H1 (cell line): ENCODE results near the gene NFIA. TPM values are rescaled to one million over a fixed set of nuclear protein-coding genes. Genes with fewer than 3 reads are reported as not detected.

Experiments used
- CTCF ChIA-PET: fragments of 300-600 bp; sonication (Branson Sonifier 250); formaldehyde crosslinking; loops from one replicate; lab custom pipeline; 2021; ENCODE audit not compliant: partially characterized antibody; lab: Charles Lee
- POLR2A ChIA-PET: fragments of 300-600 bp; sonication (Branson Sonifier 250); formaldehyde crosslinking; loops from one replicate; lab custom pipeline; 2021; ENCODE audit warnings: inconsistent platforms; ENCODE audit not compliant: partially characterized antibody; lab: Charles Lee
- DNase-seq, 2 experiments: peaks; one replicate each; pipeline versions ENCODE4 v3.0.0 to v3.0.0-alpha.2; 2010 to 2022; ENCODE audit warnings: low spot score in 2 of 2, low read depth in 1 of 2, mixed read lengths in 1 of 2
- FAIRE-seq: peaks from 2 replicates; lab custom pipeline; 2011; peaks lifted over from hg19 to GRCh38; lab: Jason Lieb, UNC
- H2AFZ ChIP-seq: 2 replicates; pipeline ENCODE4 v1.8.1; 2012; ENCODE audit warnings: low read length, inconsistent platforms
- H2AK5ac ChIP-seq: 2 replicates; pipeline ENCODE4 v1.6.1; 2013; ENCODE audit warnings: low read depth, low read length
- H2BK120ac ChIP-seq: replicated peaks from 2 replicates; pipeline ENCODE3; 2013; ENCODE audit warnings: low read depth, low read length, inconsistent platforms
- H2BK12ac ChIP-seq: 2 replicates; pipeline ENCODE4 v1.6.1; 2013; ENCODE audit warnings: low read depth, low read length
- H2BK15ac ChIP-seq: 2 replicates; pipeline ENCODE4 v1.6.1; 2013; ENCODE audit warnings: low read length
- H2BK20ac ChIP-seq: 2 replicates; pipeline ENCODE4 v1.6.1; 2013; ENCODE audit warnings: low read length
- H2BK5ac ChIP-seq: 2 replicates; pipeline ENCODE4 v1.6.1; 2013; ENCODE audit warnings: low read depth, low read length
- H3K14ac ChIP-seq: 2 replicates; pipeline ENCODE4 v1.6.1; 2013; ENCODE audit warnings: inconsistent platforms; ENCODE audit not compliant: insufficient read length
- H3K18ac ChIP-seq: 2 replicates; pipeline ENCODE4 v1.6.1; 2013; ENCODE audit warnings: low read length; ENCODE audit errors: extremely low read depth
- H3K23ac ChIP-seq: 2 replicates; pipeline ENCODE4 v1.6.1; 2013; ENCODE audit warnings: inconsistent platforms; ENCODE audit not compliant: insufficient read length
- H3K23me2 ChIP-seq: 2 replicates; pipeline ENCODE4 v1.6.1; 2013; ENCODE audit warnings: low read depth, low read length
- H3K27ac ChIP-seq: 2 replicates; pipeline ENCODE4 v1.6.1; 2011; ENCODE audit warnings: low read depth, low read length, inconsistent platforms
- H3K27me3 ChIP-seq, 4 experiments: replicated peaks in 1 of 4; 1 replicate in 1 of 4; 2 replicates in 3 of 4; pipeline versions ENCODE4 v1.6.1 to v1.8.1; 2011 to 2013; ENCODE audit warnings: low read length in 3 of 4, mild to moderate bottlenecking in 3 of 4, inconsistent platforms in 2 of 4, mixed read lengths in 2 of 4, moderate library complexity in 1 of 4; ENCODE audit not compliant: control insufficient read depth in 3 of 4, insufficient read depth in 3 of 4; ENCODE audit errors: extremely low read depth in 1 of 4
- H3K36me3 ChIP-seq, 4 experiments: 2 replicates each; pipeline versions ENCODE4 v1.6.1 to v1.8.1; 2011 to 2013; ENCODE audit warnings: mild to moderate bottlenecking in 4 of 4, low read length in 3 of 4, moderate library complexity in 2 of 4, control low read depth in 1 of 4, inconsistent platforms in 1 of 4; ENCODE audit not compliant: insufficient read depth in 4 of 4, control insufficient read depth in 2 of 4
- H3K4ac ChIP-seq: replicated peaks from 2 replicates; pipeline ENCODE3; 2013; ENCODE audit warnings: low read length, low read depth, mixed read lengths, inconsistent platforms; ENCODE audit not compliant: insufficient read length
- H3K4me1 ChIP-seq, 4 experiments: replicated peaks in 1 of 4; 1 replicate in 1 of 4; 2 replicates in 3 of 4; pipeline versions ENCODE4 v1.6.1 to v1.8.1; 2011 to 2013; ENCODE audit warnings: low read length in 3 of 4, inconsistent platforms in 2 of 4, mixed read lengths in 1 of 4; ENCODE audit not compliant: insufficient read depth in 4 of 4, control insufficient read depth in 3 of 4
- H3K4me2 ChIP-seq, 2 experiments: 2 replicates each; pipeline versions ENCODE4 v1.6.1 to v1.8.1; 2011 to 2013; ENCODE audit warnings: low read depth in 2 of 2, low read length in 2 of 2, control low read depth in 1 of 2, inconsistent platforms in 1 of 2, mild to moderate bottlenecking in 1 of 2; ENCODE audit not compliant: insufficient read depth in 1 of 2
- H3K4me3 ChIP-seq, 4 experiments: fragments of 200-600, 300-600 bp in 1 of 4; sonication (generic), shearing (Covaris generic), sonication (Bioruptor Twin) in 1 of 4; 2 replicates each; pipeline versions ENCODE4 v1.5.1 to v1.8.1; 2011 to 2016; ENCODE audit warnings: low read length in 4 of 4, low read depth in 3 of 4, control low read depth in 2 of 4, inconsistent platforms in 2 of 4, mild to moderate bottlenecking in 2 of 4, mixed read lengths in 1 of 4, moderate library complexity in 1 of 4; ENCODE audit not compliant: insufficient read depth in 2 of 4; ENCODE audit errors: extremely low read depth in 1 of 4
- H3K56ac ChIP-seq: replicated peaks from 2 replicates; pipeline ENCODE3; 2013; ENCODE audit warnings: low read depth, mild to moderate bottlenecking, mixed read lengths, low read length, inconsistent platforms; ENCODE audit not compliant: insufficient read length
- H3K79me1 ChIP-seq: 2 replicates; pipeline ENCODE4 v1.6.1; 2013; ENCODE audit warnings: low read depth, low read length, control low read depth
- H3K79me2 ChIP-seq, 2 experiments: 2 replicates each; pipeline versions ENCODE4 v1.6.1 to v1.8.1; 2012 to 2013; ENCODE audit warnings: low read length in 2 of 2, mild to moderate bottlenecking in 2 of 2, inconsistent platforms in 1 of 2; ENCODE audit not compliant: insufficient read depth in 2 of 2, control insufficient read depth in 1 of 2
- H3K9ac ChIP-seq, 4 experiments: replicated peaks in 1 of 4; 1 replicate in 1 of 4; 2 replicates in 3 of 4; pipeline versions ENCODE4 v1.6.1 to v1.8.1; 2011 to 2013; ENCODE audit warnings: low read depth in 3 of 4, low read length in 3 of 4, control low read depth in 2 of 4, mild to moderate bottlenecking in 2 of 4, moderate library complexity in 2 of 4, inconsistent platforms in 1 of 4; ENCODE audit errors: extremely low read depth in 1 of 4
- H3K9me3 ChIP-seq, 2 experiments: 2 replicates each; pipeline versions ENCODE4 v1.6.1 to v1.8.1; 2012 to 2013; ENCODE audit warnings: mild to moderate bottlenecking in 2 of 2, moderate library complexity in 2 of 2, control low read depth in 1 of 2, inconsistent platforms in 1 of 2, low read depth in 1 of 2, low read length in 1 of 2, mixed read lengths in 1 of 2; ENCODE audit not compliant: insufficient read depth in 2 of 2
- H4K20me1 ChIP-seq, 2 experiments: replicated peaks in 1 of 2; 2 replicates each; pipeline versions ENCODE3 to v1.8.1; 2011 to 2013; ENCODE audit warnings: inconsistent platforms in 2 of 2, low read length in 2 of 2, mild to moderate bottlenecking in 1 of 2; ENCODE audit not compliant: insufficient read depth in 2 of 2, control insufficient read depth in 1 of 2
- H4K5ac ChIP-seq: 2 replicates; pipeline ENCODE4 v1.6.1; 2013; ENCODE audit warnings: low read length, low read depth, mixed read lengths, inconsistent platforms; ENCODE audit not compliant: insufficient read length
- H4K8ac ChIP-seq: 2 replicates; pipeline ENCODE4 v1.8.0; 2013; ENCODE audit warnings: mild to moderate bottlenecking, moderate library complexity, low read length, inconsistent platforms; ENCODE audit not compliant: insufficient read depth; ENCODE audit errors: extremely low read depth
- H4K91ac ChIP-seq: replicated peaks from 2 replicates; pipeline ENCODE3; 2013; ENCODE audit warnings: low read length, mixed read lengths, inconsistent platforms; ENCODE audit not compliant: insufficient read length
- BACH1 ChIP-seq: IDR thresholded peaks from 2 replicates; pipeline ENCODE4 v1.6.1; 2012; ENCODE audit warnings: low read length, improper control_type of control experiment
- BCL11A ChIP-seq, 2 experiments: IDR thresholded peaks; one replicate each; pipeline ENCODE4 v1.6.1; 2011; ENCODE audit warnings: low read depth in 2 of 2, low read length in 2 of 2, mild to moderate bottlenecking in 2 of 2
- CHD1 ChIP-seq: IDR thresholded peaks from 2 replicates; pipeline ENCODE4 v1.6.1; 2012; ENCODE audit warnings: low read depth, low read length, improper control_type of control experiment
- CHD2 ChIP-seq: IDR thresholded peaks from 2 replicates; pipeline ENCODE4 v1.6.1; 2012; ENCODE audit warnings: low read length, improper control_type of control experiment
- CTCF ChIP-seq, 3 experiments: IDR thresholded peaks; 1 replicate in 2 of 3; 2 replicates in 1 of 3; pipeline versions ENCODE4 v1.5.1 to v1.6.1; 2011; ENCODE audit warnings: low read length in 3 of 3, mild to moderate bottlenecking in 3 of 3, inconsistent platforms in 2 of 3, low read depth in 1 of 3, moderate library complexity in 1 of 3; ENCODE audit not compliant: insufficient read depth in 1 of 3; ENCODE audit errors: control extremely low read depth in 1 of 3
- HDAC6 ChIP-seq: IDR thresholded peaks from one replicate; pipeline ENCODE4 v1.7.1; 2012; ENCODE audit warnings: low read depth, mild to moderate bottlenecking, inconsistent platforms, low read length, moderate library complexity
- PHF8 ChIP-seq: fragments of 200-600 bp; sonication (generic); conservative IDR thresholded peaks from 2 replicates; pipeline ENCODE4 v1.7.1; 2012; ENCODE audit warnings: low read depth, mild to moderate bottlenecking, inconsistent platforms, low read length, moderate library complexity
- POLR2AphosphoS5 ChIP-seq: IDR thresholded peaks from 2 replicates; pipeline ENCODE4 v1.6.1; 2011; ENCODE audit warnings: low read depth, low read length
- RXRA ChIP-seq: IDR thresholded peaks from 2 replicates; pipeline ENCODE4 v1.6.1; 2011; ENCODE audit warnings: low read depth, mild to moderate bottlenecking, low read length, moderate library complexity; ENCODE audit not compliant: insufficient read depth
- SIN3A ChIP-seq, 2 experiments: IDR thresholded peaks in 1 of 2; conservative IDR thresholded peaks in 1 of 2; 2 replicates each; pipeline ENCODE4 v1.6.1; 2011 to 2012; ENCODE audit warnings: low read length in 2 of 2, improper control_type of control experiment in 1 of 2, low read depth in 1 of 2, mild to moderate bottlenecking in 1 of 2
- SP2 ChIP-seq: IDR thresholded peaks from 2 replicates; pipeline ENCODE4 v1.6.1; 2012; ENCODE audit warnings: mild to moderate bottlenecking, low read length, inconsistent platforms
- YY1 ChIP-seq: IDR thresholded peaks from 2 replicates; pipeline ENCODE4 v1.6.1; 2011; ENCODE audit warnings: low read depth, mild to moderate bottlenecking, low read length
- WGBS, 2 experiments: shearing (Covaris generic) in 1 of 2; methylation state at CpG; one replicate each; pipeline versions ENCODE4 v1.1.6 to v1.1.7; 2013 to 2015; ENCODE audit warnings: low lambda C conversion rate in 2 of 2, mixed read lengths in 2 of 2, inconsistent platforms in 1 of 2, low coverage in 1 of 2, missing lambda C conversion rate in 1 of 2; ENCODE audit not compliant: insufficient replicate concordance in 2 of 2, insufficient coverage in 1 of 2, insufficient read length in 1 of 2; ENCODE audit errors: extremely low coverage in 1 of 2, missing lambda C conversion rate in 1 of 2; 5-methylcytosine and 5-hydroxymethylcytosine counted together
- polyA plus RNA-seq, 7 experiments: library from polyadenylated mRNA; depleted of rRNA in 3 of 7; stranded (reverse) in 5 of 7; unstranded in 2 of 7; fragments of >200 nt in 5 of 7; fragments of 200-250 nt in 2 of 7; gene quantifications; 1 replicate in 5 of 7; 2 replicates in 1 of 7; 4 replicates in 1 of 7; pipeline versions ENCODE4 v1.2.1 to v1.2.3, GENCODE V29; 2011 to 2013; ENCODE audit warnings: missing spikeins in 2 of 7, mixed read lengths in 2 of 7
- total RNA-seq: library from RNA; stranded (reverse); fragmentation: NEBNext Ultra II Directional; extraction: Animal tissue kit (Norgen Biotek cat#: 25700); gene quantifications from 2 replicates; pipeline ENCODE4 v1.2.1, GENCODE V29; 2021

NFIA gene
- total and polyA plus RNA-seq, 2 of the 8 experiments (the other 6 are each of a cell fraction or from before 2014, with no cell fraction given): 1.8 to 2.3 TPM

DNA sequence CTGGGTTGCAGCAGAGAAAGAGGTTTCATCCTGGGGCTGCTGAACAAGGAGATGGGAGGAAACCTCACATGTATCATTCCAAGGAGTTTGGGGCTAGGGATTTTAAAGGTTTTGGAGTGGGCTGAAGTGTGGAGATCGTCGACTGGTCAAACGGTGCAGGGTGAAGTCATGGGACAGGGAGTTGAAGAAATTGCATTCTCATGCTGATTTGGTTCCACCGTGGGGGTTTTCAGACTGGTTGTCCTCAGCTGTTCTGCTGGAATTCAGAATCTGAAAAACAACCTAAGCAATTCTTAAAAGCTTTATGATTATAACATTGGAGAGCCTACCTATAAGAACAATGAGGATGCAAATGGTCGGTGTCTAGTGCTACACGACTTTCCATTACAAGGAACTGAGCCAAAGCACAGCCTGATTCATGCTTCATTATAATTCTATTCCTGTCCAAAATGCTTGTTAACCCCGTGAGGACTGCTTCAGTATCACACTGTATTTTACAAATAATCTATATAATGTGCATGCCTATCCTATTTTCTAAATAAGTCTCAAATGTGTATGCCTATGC, 399.9 kb downstream of the NFIA start:
- H3K23me2 ChIP-seq: no peaks in the 10 kb centered on the region
- H3K9me3 ChIP-seq: no peaks in the 10 kb centered on the region
- no peaks in the 10 kb centered on the region for H4K20me1 ChIP-seq
- no peak overlapping the region for H3K56ac ChIP-seq
- CTCF ChIA-PET: no interaction called here
- H2BK120ac ChIP-seq: no peak overlapping the region
- no peak overlapping the region for H2BK12ac ChIP-seq
- H2AK5ac ChIP-seq: no peak overlapping the region
- WGBS, 2 experiments: 67% methylated on average over 7 of the region's 7 CpGs; no CpG with 5 or more reads in 1 of the 2 experiments
- no peak overlapping the region for H3K27ac ChIP-seq
- FAIRE-seq (peak; percentile 70), DNase-seq (no peak)
- no peak overlapping the region for H3K23ac ChIP-seq
- H2BK20ac ChIP-seq: no peak overlapping the region
- no peak overlapping the region for H2BK15ac ChIP-seq
- POLR2A ChIA-PET: no interaction called here
- peak overlapping the region in 1 of 2 experiments; percentile 30; a peak in 1 of 4 replicates for H3K4me2 ChIP-seq
- H4K8ac ChIP-seq: no peak overlapping the region
- H3K4ac ChIP-seq: no peak overlapping the region
- H3K14ac ChIP-seq: no peak overlapping the region
- no peak overlapping the region for H2BK5ac ChIP-seq
- no peak overlapping the region for H3K18ac ChIP-seq
- H3K9ac ChIP-seq: no peak overlapping the region
- H4K5ac ChIP-seq: no peak overlapping the region
- H3K79me1 ChIP-seq: no peaks in the 10 kb centered on the region
- H3K36me3 ChIP-seq: no peaks in the 10 kb centered on the region
- no peak overlapping the region for H3K4me3 ChIP-seq
- H3K79me2 ChIP-seq: no peaks in the 10 kb centered on the region
- peaks cover 2 to 8% (median 3%) of the 10 kb centered on the region in 4 experiments; a peak in 3 of 7 replicates for H3K4me1 ChIP-seq
- H3K27me3 ChIP-seq: peaks cover 19 to 44% (median 39%) of the 10 kb centered on the region in 4 experiments
- no peak overlapping the region for H4K91ac ChIP-seq
- H2AFZ ChIP-seq: no peak overlapping the region
- TF ChIP-seq CHD1 (no peak), CHD2 (no peak), YY1 (no peak), SIN3A (conservative IDR thresholded peaks at IDR 0.05 in 1 of 2, IDR thresholded peaks at IDR 0.05 in 1 of 2; ENCODE audit: low read depth in 1 of 2, low read length in 2 of 2) (no peak), RXRA (no peak), BACH1 (no peak), PHF8 (no peak), HDAC6 (no peak), POLR2AphosphoS5 (no peak), CTCF (IDR thresholded peaks at IDR 0.05; ENCODE audit: control extremely low read depth in 1 of 3, insufficient read depth in 1 of 3, low read depth in 1 of 3, low read length in 3 of 3) (no peak), BCL11A (IDR thresholded peaks at IDR 0.05; ENCODE audit: low read depth in 2 of 2, low read length in 2 of 2) (no peak), SP2 (no peak)
